H1 (cell line): ENCODE data around the gene PPIL4. TPM values are rescaled to one million over a fixed set of nuclear protein-coding genes. Genes with fewer than 3 reads are reported as not detected.

Experiments used
- CTCF ChIA-PET: fragments of 300-600 bp; sonication (Branson Sonifier 250); formaldehyde crosslinking; loops from one replicate; lab custom pipeline; 2021; ENCODE audit not compliant: partially characterized antibody; lab: Charles Lee
- POLR2A ChIA-PET: fragments of 300-600 bp; sonication (Branson Sonifier 250); formaldehyde crosslinking; loops from one replicate; lab custom pipeline; 2021; ENCODE audit warnings: inconsistent platforms; ENCODE audit not compliant: partially characterized antibody; lab: Charles Lee
- DNase-seq, 2 experiments: peaks; one replicate each; pipeline versions ENCODE4 v3.0.0 to v3.0.0-alpha.2; 2010 to 2022; ENCODE audit warnings: low spot score in 2 of 2, low read depth in 1 of 2, mixed read lengths in 1 of 2
- FAIRE-seq: peaks from 2 replicates; lab custom pipeline; 2011; peaks lifted over from hg19 to GRCh38; lab: Jason Lieb, UNC
- H2AFZ ChIP-seq: 2 replicates; pipeline ENCODE4 v1.8.1; 2012; ENCODE audit warnings: low read length, inconsistent platforms
- H2AK5ac ChIP-seq: 2 replicates; pipeline ENCODE4 v1.6.1; 2013; ENCODE audit warnings: low read depth, low read length
- H2BK120ac ChIP-seq: replicated peaks from 2 replicates; pipeline ENCODE3; 2013; ENCODE audit warnings: low read depth, low read length, inconsistent platforms
- H2BK12ac ChIP-seq: 2 replicates; pipeline ENCODE4 v1.6.1; 2013; ENCODE audit warnings: low read depth, low read length
- H2BK15ac ChIP-seq: 2 replicates; pipeline ENCODE4 v1.6.1; 2013; ENCODE audit warnings: low read length
- H2BK20ac ChIP-seq: 2 replicates; pipeline ENCODE4 v1.6.1; 2013; ENCODE audit warnings: low read length
- H2BK5ac ChIP-seq: 2 replicates; pipeline ENCODE4 v1.6.1; 2013; ENCODE audit warnings: low read depth, low read length
- H3K14ac ChIP-seq: 2 replicates; pipeline ENCODE4 v1.6.1; 2013; ENCODE audit warnings: inconsistent platforms; ENCODE audit not compliant: insufficient read length
- H3K18ac ChIP-seq: 2 replicates; pipeline ENCODE4 v1.6.1; 2013; ENCODE audit warnings: low read length; ENCODE audit errors: extremely low read depth
- H3K23ac ChIP-seq: 2 replicates; pipeline ENCODE4 v1.6.1; 2013; ENCODE audit warnings: inconsistent platforms; ENCODE audit not compliant: insufficient read length
- H3K23me2 ChIP-seq: 2 replicates; pipeline ENCODE4 v1.6.1; 2013; ENCODE audit warnings: low read depth, low read length
- H3K27ac ChIP-seq: 2 replicates; pipeline ENCODE4 v1.6.1; 2011; ENCODE audit warnings: low read depth, low read length, inconsistent platforms
- H3K27me3 ChIP-seq, 4 experiments: replicated peaks in 1 of 4; 1 replicate in 1 of 4; 2 replicates in 3 of 4; pipeline versions ENCODE4 v1.6.1 to v1.8.1; 2011 to 2013; ENCODE audit warnings: low read length in 3 of 4, mild to moderate bottlenecking in 3 of 4, inconsistent platforms in 2 of 4, mixed read lengths in 2 of 4, moderate library complexity in 1 of 4; ENCODE audit not compliant: control insufficient read depth in 3 of 4, insufficient read depth in 3 of 4; ENCODE audit errors: extremely low read depth in 1 of 4
- H3K36me3 ChIP-seq, 4 experiments: 2 replicates each; pipeline versions ENCODE4 v1.6.1 to v1.8.1; 2011 to 2013; ENCODE audit warnings: mild to moderate bottlenecking in 4 of 4, low read length in 3 of 4, moderate library complexity in 2 of 4, control low read depth in 1 of 4, inconsistent platforms in 1 of 4; ENCODE audit not compliant: insufficient read depth in 4 of 4, control insufficient read depth in 2 of 4
- H3K4ac ChIP-seq: replicated peaks from 2 replicates; pipeline ENCODE3; 2013; ENCODE audit warnings: low read length, low read depth, mixed read lengths, inconsistent platforms; ENCODE audit not compliant: insufficient read length
- H3K4me1 ChIP-seq, 4 experiments: replicated peaks in 1 of 4; 1 replicate in 1 of 4; 2 replicates in 3 of 4; pipeline versions ENCODE4 v1.6.1 to v1.8.1; 2011 to 2013; ENCODE audit warnings: low read length in 3 of 4, inconsistent platforms in 2 of 4, mixed read lengths in 1 of 4; ENCODE audit not compliant: insufficient read depth in 4 of 4, control insufficient read depth in 3 of 4
- H3K4me2 ChIP-seq, 2 experiments: 2 replicates each; pipeline versions ENCODE4 v1.6.1 to v1.8.1; 2011 to 2013; ENCODE audit warnings: low read depth in 2 of 2, low read length in 2 of 2, control low read depth in 1 of 2, inconsistent platforms in 1 of 2, mild to moderate bottlenecking in 1 of 2; ENCODE audit not compliant: insufficient read depth in 1 of 2
- H3K4me3 ChIP-seq, 4 experiments: fragments of 200-600, 300-600 bp in 1 of 4; sonication (generic), shearing (Covaris generic), sonication (Bioruptor Twin) in 1 of 4; 2 replicates each; pipeline versions ENCODE4 v1.5.1 to v1.8.1; 2011 to 2016; ENCODE audit warnings: low read length in 4 of 4, low read depth in 3 of 4, control low read depth in 2 of 4, inconsistent platforms in 2 of 4, mild to moderate bottlenecking in 2 of 4, mixed read lengths in 1 of 4, moderate library complexity in 1 of 4; ENCODE audit not compliant: insufficient read depth in 2 of 4; ENCODE audit errors: extremely low read depth in 1 of 4
- H3K56ac ChIP-seq: replicated peaks from 2 replicates; pipeline ENCODE3; 2013; ENCODE audit warnings: low read depth, mild to moderate bottlenecking, mixed read lengths, low read length, inconsistent platforms; ENCODE audit not compliant: insufficient read length
- H3K79me1 ChIP-seq: 2 replicates; pipeline ENCODE4 v1.6.1; 2013; ENCODE audit warnings: low read depth, low read length, control low read depth
- H3K79me2 ChIP-seq, 2 experiments: 2 replicates each; pipeline versions ENCODE4 v1.6.1 to v1.8.1; 2012 to 2013; ENCODE audit warnings: low read length in 2 of 2, mild to moderate bottlenecking in 2 of 2, inconsistent platforms in 1 of 2; ENCODE audit not compliant: insufficient read depth in 2 of 2, control insufficient read depth in 1 of 2
- H3K9ac ChIP-seq, 4 experiments: replicated peaks in 1 of 4; 1 replicate in 1 of 4; 2 replicates in 3 of 4; pipeline versions ENCODE4 v1.6.1 to v1.8.1; 2011 to 2013; ENCODE audit warnings: low read depth in 3 of 4, low read length in 3 of 4, control low read depth in 2 of 4, mild to moderate bottlenecking in 2 of 4, moderate library complexity in 2 of 4, inconsistent platforms in 1 of 4; ENCODE audit errors: extremely low read depth in 1 of 4
- H3K9me3 ChIP-seq, 2 experiments: 2 replicates each; pipeline versions ENCODE4 v1.6.1 to v1.8.1; 2012 to 2013; ENCODE audit warnings: mild to moderate bottlenecking in 2 of 2, moderate library complexity in 2 of 2, control low read depth in 1 of 2, inconsistent platforms in 1 of 2, low read depth in 1 of 2, low read length in 1 of 2, mixed read lengths in 1 of 2; ENCODE audit not compliant: insufficient read depth in 2 of 2
- H4K20me1 ChIP-seq, 2 experiments: replicated peaks in 1 of 2; 2 replicates each; pipeline versions ENCODE3 to v1.8.1; 2011 to 2013; ENCODE audit warnings: inconsistent platforms in 2 of 2, low read length in 2 of 2, mild to moderate bottlenecking in 1 of 2; ENCODE audit not compliant: insufficient read depth in 2 of 2, control insufficient read depth in 1 of 2
- H4K5ac ChIP-seq: 2 replicates; pipeline ENCODE4 v1.6.1; 2013; ENCODE audit warnings: low read length, low read depth, mixed read lengths, inconsistent platforms; ENCODE audit not compliant: insufficient read length
- H4K8ac ChIP-seq: 2 replicates; pipeline ENCODE4 v1.8.0; 2013; ENCODE audit warnings: mild to moderate bottlenecking, moderate library complexity, low read length, inconsistent platforms; ENCODE audit not compliant: insufficient read depth; ENCODE audit errors: extremely low read depth
- H4K91ac ChIP-seq: replicated peaks from 2 replicates; pipeline ENCODE3; 2013; ENCODE audit warnings: low read length, mixed read lengths, inconsistent platforms; ENCODE audit not compliant: insufficient read length
- KDM5A ChIP-seq: fragments of 200-600 bp; IDR thresholded peaks from 2 replicates; pipeline ENCODE4 v1.7.1; 2012; ENCODE audit warnings: mild to moderate bottlenecking, low read length, inconsistent platforms, mixed read lengths
- WGBS, 2 experiments: shearing (Covaris generic) in 1 of 2; methylation state at CpG; one replicate each; pipeline versions ENCODE4 v1.1.6 to v1.1.7; 2013 to 2015; ENCODE audit warnings: low lambda C conversion rate in 2 of 2, mixed read lengths in 2 of 2, inconsistent platforms in 1 of 2, low coverage in 1 of 2, missing lambda C conversion rate in 1 of 2; ENCODE audit not compliant: insufficient replicate concordance in 2 of 2, insufficient coverage in 1 of 2, insufficient read length in 1 of 2; ENCODE audit errors: extremely low coverage in 1 of 2, missing lambda C conversion rate in 1 of 2; 5-methylcytosine and 5-hydroxymethylcytosine counted together
- polyA plus RNA-seq, 7 experiments: library from polyadenylated mRNA; depleted of rRNA in 3 of 7; stranded (reverse) in 5 of 7; unstranded in 2 of 7; fragments of >200 nt in 5 of 7; fragments of 200-250 nt in 2 of 7; gene quantifications; 1 replicate in 5 of 7; 2 replicates in 1 of 7; 4 replicates in 1 of 7; pipeline versions ENCODE4 v1.2.1 to v1.2.3, GENCODE V29; 2011 to 2013; ENCODE audit warnings: missing spikeins in 2 of 7, mixed read lengths in 2 of 7
- total RNA-seq: library from RNA; stranded (reverse); fragmentation: NEBNext Ultra II Directional; extraction: Animal tissue kit (Norgen Biotek cat#: 25700); gene quantifications from 2 replicates; pipeline ENCODE4 v1.2.1, GENCODE V29; 2021

Gene PPIL4
- total and polyA plus RNA-seq, 2 of the 8 experiments (the other 6 are each of a cell fraction or from before 2014, with no cell fraction given): 2.0 to 33.2 TPM

DNA sequence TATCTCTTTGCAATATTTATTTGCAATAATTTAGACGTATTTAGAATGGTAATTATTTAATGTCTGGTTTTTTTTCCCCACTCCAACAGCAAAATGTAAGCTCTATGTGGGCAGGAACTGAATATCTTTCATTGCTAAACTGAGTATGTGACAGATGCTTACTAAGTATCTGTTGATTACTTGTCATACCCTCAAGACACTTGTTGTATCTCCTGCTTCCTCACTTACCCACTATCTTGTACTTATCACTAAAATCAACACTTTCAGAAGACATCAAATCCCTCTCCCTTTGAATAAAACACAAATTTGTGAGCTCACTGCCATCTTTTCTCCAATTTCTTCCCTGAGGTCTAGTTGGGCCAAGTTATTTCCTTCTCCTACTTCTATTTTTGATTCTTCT is 30.3 kb downstream of the PPIL4 start:
- Histone ChIP-seq H3K4me2 (no peak overlapping the region), H2AFZ (no peak overlapping the region), H3K4me1 (no peaks in the 10 kb centered on the region), H3K23ac (no peak overlapping the region), H4K8ac (no peak overlapping the region), H3K4me3 (no peak overlapping the region), H3K36me3 (peaks cover 0 to 11% (median 0%) of the 10 kb centered on the region in 4 experiments; a peak in 2 of 8 replicates), H3K4ac (no peak overlapping the region), H3K9me3 (no peaks in the 10 kb centered on the region), H3K14ac (no peak overlapping the region), H3K9ac (no peak overlapping the region), H3K18ac (no peak overlapping the region), H2BK12ac (no peak overlapping the region), H3K79me2 (no peaks in the 10 kb centered on the region), H2BK5ac (no peak overlapping the region), H4K20me1 (peaks cover 0 to 4% of the 10 kb centered on the region in 2 experiments), H3K79me1 (no peaks in the 10 kb centered on the region), H3K27ac (no peak overlapping the region), H2BK120ac (no peak overlapping the region), H4K5ac (no peak overlapping the region), H2BK20ac (no peak overlapping the region), H3K23me2 (no peaks in the 10 kb centered on the region), H4K91ac (no peak overlapping the region), H2AK5ac (no peak overlapping the region), H3K27me3 (no peaks in the 10 kb centered on the region), H3K56ac (no peak overlapping the region), H2BK15ac (no peak overlapping the region)
- FAIRE-seq: no peak
- CTCF ChIA-PET: interaction anchor here (0.6 to 1.5 kb wide), 9 partner anchors 11 to 487 kb away, joined by 3 to 11 read pairs (median 4); no protein-coding TSS in a partner anchor
- WGBS, 2 experiments: 85% methylated on average over 1 of the region's 1 CpG; no CpG with 5 or more reads in 1 of the 2 experiments
- POLR2A ChIA-PET: interaction anchor here (0.9 to 1.3 kb wide), 2 partner anchors 8 to 9 kb away, joined by 3 to 4 read pairs; no protein-coding TSS in a partner anchor
- DNase-seq: no peak
- no peak for TF ChIP-seq KDM5A
